GM18507 (cell line): ENCODE results near the gene FAM187B.
"Not testable (repeated sequence)": the region's sequence is repeated elsewhere in the genome, so short reads cannot be mapped to it uniquely, and the experiment has no call there.

Experiments
- DNase-seq: peaks from one replicate; pipeline ENCODE4 v3.0.0; 2011; ENCODE audit warnings: low read depth; ENCODE audit not compliant: insufficient read length; ENCODE audit errors: extremely low spot score
- FAIRE-seq: peaks from 2 replicates; lab custom pipeline; 2011; peaks lifted over from hg19 to GRCh38; lab: Jason Lieb, UNC

FAM187B gene

GRCh38 chr19:35216833-35217648, 11.5 kb downstream of the FAM187B start:
- FAIRE-seq: peak; percentile 64
- no peak for DNase-seq

- FAIRE-seq (no peak), DNase-seq (no peak)
Measured at GRCh38 chr19:35216016-35216832, 12.3 kb downstream of the FAM187B start.

- FAIRE-seq (no peak), DNase-seq (no peak)
Measured at GRCh38 chr19:35214766-35215422, 13.6 kb downstream of the FAM187B start.

- peak; percentile 94 for FAIRE-seq
- peak; percentile 15 for DNase-seq
Measured at GRCh38 chr19:35213663-35214632, 14.6 kb downstream of the FAM187B start.

- FAIRE-seq: no peak
- no peak for DNase-seq
Measured at GRCh38 chr19:35212241-35212640, 16.3 kb downstream of the FAM187B start.

GRCh38 chr19:35211545-35212230, 16.9 kb downstream of the FAM187B start:
- no peak for FAIRE-seq
- DNase-seq: no peak

GRCh38 chr19:35209646-35210045, 18.9 kb downstream of the FAM187B start:
- DNase-seq (no peak), FAIRE-seq (no peak)

- DNase-seq: no peak
- no peak for FAIRE-seq
Measured at GRCh38 chr19:35208121-35208520, 20.4 kb downstream of the FAM187B start.

- DNase-seq: no peak
- FAIRE-seq: no peak
Measured at GRCh38 chr19:35207391-35207871, 21.1 kb downstream of the FAM187B start.

- DNase-seq (no peak), FAIRE-seq (no peak)
Measured at GRCh38 chr19:35206855-35207254, 21.7 kb downstream of the FAM187B start.

- no peak for DNase-seq
- FAIRE-seq: peak; percentile 92
Measured at GRCh38 chr19:35206379-35206778, 22.2 kb downstream of the FAM187B start.

GRCh38 chr19:35205733-35206323, 22.7 kb downstream of the FAM187B start:
- FAIRE-seq: peak; percentile 38
- DNase-seq: no peak

GRCh38 chr19:35204799-35205732, 23.5 kb downstream of the FAM187B start:
- FAIRE-seq (peak; percentile 96), DNase-seq (peak; percentile 62)

GRCh38 chr19:35202722-35203688, 25.5 kb downstream of the FAM187B start:
- DNase-seq (no peak), FAIRE-seq (no peak)

- DNase-seq (no peak), FAIRE-seq (no peak)
Measured at GRCh38 chr19:35199481-35199880, 29.1 kb downstream of the FAM187B start.

- DNase-seq, FAIRE-seq: not testable (repeated sequence)
Measured at GRCh38 chr19:35196861-35197260, 31.7 kb downstream of the FAM187B start.
